GM12878 (cell line): ENCODE measurements around the gene N4BP2L2. TPM values are rescaled to one million over a fixed set of nuclear protein-coding genes. Genes with fewer than 3 reads are reported as not detected.

ENCODE experiments used
- ATF7 ChIP-seq: fragments of 450-650 bp; IDR thresholded peaks from 2 replicates; pipeline ENCODE4 v1.6.1; 2016; ENCODE audit warnings: low read depth, mild to moderate bottlenecking
- CEBPB ChIP-seq, 2 experiments: fragments of 150-350 bp in 1 of 2; IDR thresholded peaks; 2 replicates each; pipeline ENCODE4 v1.6.1; 2012 to 2014; ENCODE audit warnings: low read depth in 2 of 2, low read length in 2 of 2, borderline replicate concordance in 1 of 2, inconsistent platforms in 1 of 2
- EGR1 ChIP-seq, 2 experiments: IDR thresholded peaks; 1 replicate in 1 of 2; 2 replicates in 1 of 2; pipeline ENCODE4 v1.6.1; 2011 to 2012; ENCODE audit warnings: low read depth in 2 of 2, low read length in 2 of 2, borderline replicate concordance in 1 of 2, mild to moderate bottlenecking in 1 of 2, moderate library complexity in 1 of 2
- MEF2B ChIP-seq: fragments of 450-650 bp; IDR thresholded peaks from 2 replicates; pipeline ENCODE4 v1.6.1; 2018; ENCODE audit warnings: mild to moderate bottlenecking, moderate library complexity; ENCODE audit not compliant: partially characterized antibody, poor library complexity, severe bottlenecking
- NRF1 ChIP-seq: conservative IDR thresholded peaks from 2 replicates; pipeline ENCODE4 v1.6.1; 2011; ENCODE audit warnings: mild to moderate bottlenecking, low read depth, low read length, improper control_type of control experiment
- PAX8 ChIP-seq: fragments of 450-650 bp; IDR thresholded peaks from 2 replicates; pipeline ENCODE4 v1.6.1; 2017; ENCODE audit warnings: mild to moderate bottlenecking, moderate library complexity
- PML ChIP-seq: IDR thresholded peaks from 2 replicates; pipeline ENCODE4 v1.6.1; 2012; ENCODE audit warnings: low read length, inconsistent platforms
- SMAD1 ChIP-seq: fragments of 450-650 bp; IDR thresholded peaks from 2 replicates; pipeline ENCODE4 v1.6.1; 2018; ENCODE audit warnings: mild to moderate bottlenecking, low read depth; ENCODE audit not compliant: partially characterized antibody
- TARDBP ChIP-seq: IDR thresholded peaks from 2 replicates; pipeline ENCODE4 v1.6.1; 2016; ENCODE audit warnings: borderline replicate concordance
- TCF3 ChIP-seq: IDR thresholded peaks from 2 replicates; pipeline ENCODE4 v1.6.1; 2012; ENCODE audit warnings: low read depth, mild to moderate bottlenecking, low read length, borderline replicate concordance; ENCODE audit not compliant: insufficient read depth
- polyA plus RNA-seq, 11 experiments: library from polyadenylated mRNA; depleted of rRNA in 4 of 11; unstranded in 6 of 11; stranded (reverse) in 5 of 11; fragments of >200 nt; fragmentation: Nextera tagmentation in 4 of 11; fragmentation: Illumina TruSeq in 1 of 11; extraction: Ambion mirVana in 4 of 11; extraction: Trizol in 1 of 11; gene quantifications; 1 replicate in 1 of 11; 2 replicates in 10 of 11; pipeline versions ENCODE4 v1.2.1 to v1.2.3, GENCODE V29; 2011 to 2016; ENCODE audit warnings: inconsistent platforms in 2 of 11, missing spikeins in 2 of 11, low read depth in 1 of 11
- total RNA-seq, 4 experiments: library from RNA; depleted of rRNA in 3 of 4; stranded (reverse); fragments of >200 nt in 3 of 4; fragmentation: Illumina TruSeq in 1 of 4; extraction: Trizol in 1 of 4; gene quantifications; 2 replicates each; pipeline versions ENCODE4 v1.2.1 to v1.2.3, GENCODE V29; 2013 to 2021
- TF ChIP-seq, protein P1 (sequence below): fragments of 450-650 bp; IDR thresholded peaks from 2 replicates; pipeline ENCODE4 v1.6.1; 2016; ENCODE audit warnings: mild to moderate bottlenecking, moderate library complexity, borderline replicate concordance
- TF ChIP-seq, protein P2 (sequence below): fragments of 450-650 bp; IDR thresholded peaks from 2 replicates; pipeline ENCODE4 v1.6.1; 2018; ENCODE audit warnings: borderline replicate concordance, mild to moderate bottlenecking; ENCODE audit not compliant: partially characterized antibody
- TF ChIP-seq, protein P3 (sequence below): fragments of 450-650 bp; formaldehyde crosslinking; IDR thresholded peaks from 2 replicates; pipeline ENCODE4 v1.5.0; 2022; ENCODE audit warnings: mild to moderate bottlenecking, missing genetic modification characterization
- TF ChIP-seq, protein P4 (sequence below): fragments of 450-650 bp; IDR thresholded peaks from 2 replicates; pipeline ENCODE4 v1.6.1; 2017; ENCODE audit warnings: low read depth, mild to moderate bottlenecking, moderate library complexity
- TF ChIP-seq, protein P5 (sequence below): IDR thresholded peaks from 2 replicates; pipeline ENCODE4 v1.6.1; 2012; ENCODE audit warnings: low read length, inconsistent platforms

The N4BP2L2 gene
- total and polyA plus RNA-seq, 10 of the 15 experiments (the other 5 are each of a cell fraction or from before 2014, with no cell fraction given) = 41.7 to 87.1 (median 61.2) TPM

DNA sequence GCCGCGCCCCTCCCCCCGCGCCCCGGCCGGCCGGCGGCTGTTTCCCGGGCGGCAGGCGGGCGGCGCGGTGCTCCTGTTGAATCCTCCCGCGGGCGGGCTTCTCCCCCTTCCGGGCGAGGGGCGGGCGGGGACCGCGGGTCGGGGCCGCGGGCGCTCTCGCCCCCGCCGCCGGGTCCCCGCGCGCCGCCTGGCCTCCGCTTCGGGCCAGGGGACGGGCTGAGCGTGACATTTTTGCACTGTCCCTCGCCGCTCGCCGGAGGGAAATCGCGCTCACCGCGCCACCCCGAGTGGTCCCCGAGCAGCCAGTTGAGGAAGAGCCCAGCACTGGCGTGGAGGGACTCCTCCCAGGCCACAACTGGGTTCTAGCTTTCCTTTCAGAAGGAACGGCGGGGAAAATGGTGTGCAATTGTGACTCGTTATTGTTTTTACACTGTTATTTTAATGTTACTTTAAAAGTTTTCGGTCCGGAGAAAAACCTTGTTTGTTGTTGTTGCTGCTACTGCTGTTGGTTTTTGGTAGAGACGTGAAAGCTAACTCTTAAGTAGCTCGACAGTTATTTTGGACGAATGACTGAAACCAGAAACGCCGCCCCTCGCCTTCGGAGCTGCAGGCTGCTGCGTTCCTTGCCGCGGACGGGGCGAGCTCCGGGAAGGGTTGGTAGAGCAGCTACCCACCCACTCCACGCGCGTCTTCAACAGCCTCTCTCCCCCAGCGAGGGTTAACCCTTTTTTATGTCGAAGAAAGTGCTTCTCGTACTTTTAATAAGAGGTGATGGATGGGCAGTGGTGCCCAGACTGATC lies 48.6 kb upstream of the N4BP2L2 start (continued):
- TF ChIP-seq, protein P1, sequence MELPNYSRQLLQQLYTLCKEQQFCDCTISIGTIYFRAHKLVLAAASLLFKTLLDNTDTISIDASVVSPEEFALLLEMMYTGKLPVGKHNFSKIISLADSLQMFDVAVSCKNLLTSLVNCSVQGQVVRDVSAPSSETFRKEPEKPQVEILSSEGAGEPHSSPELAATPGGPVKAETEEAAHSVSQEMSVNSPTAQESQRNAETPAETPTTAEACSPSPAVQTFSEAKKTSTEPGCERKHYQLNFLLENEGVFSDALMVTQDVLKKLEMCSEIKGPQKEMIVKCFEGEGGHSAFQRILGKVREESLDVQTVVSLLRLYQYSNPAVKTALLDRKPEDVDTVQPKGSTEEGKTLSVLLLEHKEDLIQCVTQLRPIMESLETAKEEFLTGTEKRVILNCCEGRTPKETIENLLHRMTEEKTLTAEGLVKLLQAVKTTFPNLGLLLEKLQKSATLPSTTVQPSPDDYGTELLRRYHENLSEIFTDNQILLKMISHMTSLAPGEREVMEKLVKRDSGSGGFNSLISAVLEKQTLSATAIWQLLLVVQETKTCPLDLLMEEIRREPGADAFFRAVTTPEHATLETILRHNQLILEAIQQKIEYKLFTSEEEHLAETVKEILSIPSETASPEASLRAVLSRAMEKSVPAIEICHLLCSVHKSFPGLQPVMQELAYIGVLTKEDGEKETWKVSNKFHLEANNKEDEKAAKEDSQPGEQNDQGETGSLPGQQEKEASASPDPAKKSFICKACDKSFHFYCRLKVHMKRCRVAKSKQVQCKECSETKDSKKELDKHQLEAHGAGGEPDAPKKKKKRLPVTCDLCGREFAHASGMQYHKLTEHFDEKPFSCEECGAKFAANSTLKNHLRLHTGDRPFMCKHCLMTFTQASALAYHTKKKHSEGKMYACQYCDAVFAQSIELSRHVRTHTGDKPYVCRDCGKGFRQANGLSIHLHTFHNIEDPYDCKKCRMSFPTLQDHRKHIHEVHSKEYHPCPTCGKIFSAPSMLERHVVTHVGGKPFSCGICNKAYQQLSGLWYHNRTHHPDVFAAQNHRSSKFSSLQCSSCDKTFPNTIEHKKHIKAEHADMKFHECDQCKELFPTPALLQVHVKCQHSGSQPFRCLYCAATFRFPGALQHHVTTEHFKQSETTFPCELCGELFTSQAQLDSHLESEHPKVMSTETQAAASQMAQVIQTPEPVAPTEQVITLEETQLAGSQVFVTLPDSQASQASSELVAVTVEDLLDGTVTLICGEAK = no peak
- TF ChIP-seq, protein P2, sequence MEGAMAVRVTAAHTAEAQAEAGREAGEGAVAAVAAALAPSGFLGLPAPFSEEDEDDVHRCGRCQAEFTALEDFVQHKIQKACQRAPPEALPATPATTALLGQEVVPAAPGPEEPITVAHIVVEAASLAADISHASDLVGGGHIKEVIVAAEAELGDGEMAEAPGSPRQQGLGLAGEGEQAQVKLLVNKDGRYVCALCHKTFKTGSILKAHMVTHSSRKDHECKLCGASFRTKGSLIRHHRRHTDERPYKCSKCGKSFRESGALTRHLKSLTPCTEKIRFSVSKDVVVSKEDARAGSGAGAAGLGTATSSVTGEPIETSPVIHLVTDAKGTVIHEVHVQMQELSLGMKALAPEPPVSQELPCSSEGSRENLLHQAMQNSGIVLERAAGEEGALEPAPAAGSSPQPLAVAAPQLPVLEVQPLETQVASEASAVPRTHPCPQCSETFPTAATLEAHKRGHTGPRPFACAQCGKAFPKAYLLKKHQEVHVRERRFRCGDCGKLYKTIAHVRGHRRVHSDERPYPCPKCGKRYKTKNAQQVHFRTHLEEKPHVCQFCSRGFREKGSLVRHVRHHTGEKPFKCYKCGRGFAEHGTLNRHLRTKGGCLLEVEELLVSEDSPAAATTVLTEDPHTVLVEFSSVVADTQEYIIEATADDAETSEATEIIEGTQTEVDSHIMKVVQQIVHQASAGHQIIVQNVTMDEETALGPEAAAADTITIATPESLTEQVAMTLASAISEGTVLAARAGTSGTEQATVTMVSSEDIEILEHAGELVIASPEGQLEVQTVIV = no peak
- TF ChIP-seq ATF7 = no peak
- TF ChIP-seq PAX8 = no peak
- TF ChIP-seq NRF1 = no peak
- TF ChIP-seq PML = no peak
- TF ChIP-seq, protein P3, sequence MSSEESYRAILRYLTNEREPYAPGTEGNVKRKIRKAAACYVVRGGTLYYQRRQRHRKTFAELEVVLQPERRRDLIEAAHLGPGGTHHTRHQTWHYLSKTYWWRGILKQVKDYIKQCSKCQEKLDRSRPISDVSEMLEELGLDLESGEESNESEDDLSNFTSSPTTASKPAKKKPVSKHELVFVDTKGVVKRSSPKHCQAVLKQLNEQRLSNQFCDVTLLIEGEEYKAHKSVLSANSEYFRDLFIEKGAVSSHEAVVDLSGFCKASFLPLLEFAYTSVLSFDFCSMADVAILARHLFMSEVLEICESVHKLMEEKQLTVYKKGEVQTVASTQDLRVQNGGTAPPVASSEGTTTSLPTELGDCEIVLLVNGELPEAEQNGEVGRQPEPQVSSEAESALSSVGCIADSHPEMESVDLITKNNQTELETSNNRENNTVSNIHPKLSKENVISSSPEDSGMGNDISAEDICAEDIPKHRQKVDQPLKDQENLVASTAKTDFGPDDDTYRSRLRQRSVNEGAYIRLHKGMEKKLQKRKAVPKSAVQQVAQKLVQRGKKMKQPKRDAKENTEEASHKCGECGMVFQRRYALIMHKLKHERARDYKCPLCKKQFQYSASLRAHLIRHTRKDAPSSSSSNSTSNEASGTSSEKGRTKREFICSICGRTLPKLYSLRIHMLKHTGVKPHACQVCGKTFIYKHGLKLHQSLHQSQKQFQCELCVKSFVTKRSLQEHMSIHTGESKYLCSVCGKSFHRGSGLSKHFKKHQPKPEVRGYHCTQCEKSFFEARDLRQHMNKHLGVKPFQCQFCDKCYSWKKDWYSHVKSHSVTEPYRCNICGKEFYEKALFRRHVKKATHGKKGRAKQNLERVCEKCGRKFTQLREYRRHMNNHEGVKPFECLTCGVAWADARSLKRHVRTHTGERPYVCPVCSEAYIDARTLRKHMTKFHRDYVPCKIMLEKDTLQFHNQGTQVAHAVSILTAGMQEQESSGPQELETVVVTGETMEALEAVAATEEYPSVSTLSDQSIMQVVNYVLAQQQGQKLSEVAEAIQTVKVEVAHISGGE (CRISPR knock-in tag) = no peak
- no peak for TF ChIP-seq CEBPB (IDR thresholded peaks at IDR 0.05; ENCODE audit: borderline replicate concordance in 1 of 2, low read depth in 2 of 2, low read length in 2 of 2)
- TF ChIP-seq, protein P4, sequence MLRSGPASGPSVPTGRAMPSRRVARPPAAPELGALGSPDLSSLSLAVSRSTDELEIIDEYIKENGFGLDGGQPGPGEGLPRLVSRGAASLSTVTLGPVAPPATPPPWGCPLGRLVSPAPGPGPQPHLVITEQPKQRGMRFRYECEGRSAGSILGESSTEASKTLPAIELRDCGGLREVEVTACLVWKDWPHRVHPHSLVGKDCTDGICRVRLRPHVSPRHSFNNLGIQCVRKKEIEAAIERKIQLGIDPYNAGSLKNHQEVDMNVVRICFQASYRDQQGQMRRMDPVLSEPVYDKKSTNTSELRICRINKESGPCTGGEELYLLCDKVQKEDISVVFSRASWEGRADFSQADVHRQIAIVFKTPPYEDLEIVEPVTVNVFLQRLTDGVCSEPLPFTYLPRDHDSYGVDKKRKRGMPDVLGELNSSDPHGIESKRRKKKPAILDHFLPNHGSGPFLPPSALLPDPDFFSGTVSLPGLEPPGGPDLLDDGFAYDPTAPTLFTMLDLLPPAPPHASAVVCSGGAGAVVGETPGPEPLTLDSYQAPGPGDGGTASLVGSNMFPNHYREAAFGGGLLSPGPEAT = peak; percentile 25; the same call in 1 of the 2 replicates
- no peak for TF ChIP-seq TCF3
- TF ChIP-seq SMAD1 = no peak
- no peak for TF ChIP-seq TARDBP
- TF ChIP-seq EGR1 (IDR thresholded peaks at IDR 0.05; ENCODE audit: borderline replicate concordance in 1 of 2, low read depth in 2 of 2, low read length in 2 of 2) = no peak
- TF ChIP-seq, protein P5, sequence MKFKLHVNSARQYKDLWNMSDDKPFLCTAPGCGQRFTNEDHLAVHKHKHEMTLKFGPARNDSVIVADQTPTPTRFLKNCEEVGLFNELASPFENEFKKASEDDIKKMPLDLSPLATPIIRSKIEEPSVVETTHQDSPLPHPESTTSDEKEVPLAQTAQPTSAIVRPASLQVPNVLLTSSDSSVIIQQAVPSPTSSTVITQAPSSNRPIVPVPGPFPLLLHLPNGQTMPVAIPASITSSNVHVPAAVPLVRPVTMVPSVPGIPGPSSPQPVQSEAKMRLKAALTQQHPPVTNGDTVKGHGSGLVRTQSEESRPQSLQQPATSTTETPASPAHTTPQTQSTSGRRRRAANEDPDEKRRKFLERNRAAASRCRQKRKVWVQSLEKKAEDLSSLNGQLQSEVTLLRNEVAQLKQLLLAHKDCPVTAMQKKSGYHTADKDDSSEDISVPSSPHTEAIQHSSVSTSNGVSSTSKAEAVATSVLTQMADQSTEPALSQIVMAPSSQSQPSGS = no peak
- TF ChIP-seq MEF2B = no peak
